ENCODE results near the gene RNF157.

The RNF157 gene

GRCh38 chr17:76240461-76241203 lies at the start of gene RNF157:
Gene RNF157, minus strand, starts transcription at chr17:76240493. Its CDS starts 253 bp downstream, at chr17:76240240.
- DNase-seq (ENCODE audit: low read depth) = peak; percentile 51

- DNase-seq (ENCODE audit: low read depth) = no peak
Measured at GRCh38 chr17:76281573-76282371, 41.5 kb upstream of the RNF157 start.

GRCh38 chr17:76280650-76281049 lies 40.4 kb upstream of the RNF157 start:
- DNase-seq (ENCODE audit: low read depth) = no peak

- DNase-seq (ENCODE audit: low read depth) = no peak
Measured at GRCh38 chr17:76279742-76280287, 39.5 kb upstream of the RNF157 start.

DNA sequence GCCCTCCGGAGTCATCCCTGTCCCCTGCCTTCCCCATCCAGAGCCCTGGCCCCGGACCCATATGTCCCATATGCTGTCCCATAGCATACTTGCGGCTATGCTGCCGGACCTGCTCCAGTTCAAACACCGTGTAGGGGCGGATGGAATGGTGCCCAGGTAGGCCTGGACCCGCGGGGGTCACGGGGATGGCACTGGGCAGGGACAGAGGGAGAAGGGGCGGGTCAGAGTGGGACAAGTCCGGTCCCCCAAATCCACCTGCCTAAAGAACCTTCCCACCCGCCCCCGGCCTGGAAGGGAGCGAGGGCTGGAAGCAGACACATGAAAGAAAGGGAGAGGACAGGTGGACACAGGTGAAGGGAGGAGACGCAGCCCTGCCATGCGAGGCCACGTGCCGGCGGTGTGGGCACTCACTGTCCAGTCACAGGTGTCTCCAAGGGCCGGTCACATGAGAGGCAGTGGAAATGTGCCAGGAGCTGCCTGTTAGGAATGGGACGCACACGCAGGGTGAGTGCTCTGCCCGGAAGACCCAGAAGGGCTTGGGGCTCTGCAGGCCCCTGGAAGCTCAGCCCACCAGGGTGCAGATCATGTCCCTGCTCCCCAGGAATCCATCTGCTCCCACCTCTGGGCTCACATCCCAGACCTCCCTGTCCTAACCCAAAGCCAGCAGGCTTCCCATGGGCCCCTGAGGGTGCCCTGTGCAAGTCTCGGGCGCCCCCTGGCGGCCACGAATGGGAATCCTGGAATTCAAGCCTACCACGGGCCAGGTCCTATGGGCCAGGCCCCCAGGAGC lies 38.9 kb upstream of the RNF157 start:
- peak; percentile 80 for DNase-seq (ENCODE audit: low read depth)

DNA sequence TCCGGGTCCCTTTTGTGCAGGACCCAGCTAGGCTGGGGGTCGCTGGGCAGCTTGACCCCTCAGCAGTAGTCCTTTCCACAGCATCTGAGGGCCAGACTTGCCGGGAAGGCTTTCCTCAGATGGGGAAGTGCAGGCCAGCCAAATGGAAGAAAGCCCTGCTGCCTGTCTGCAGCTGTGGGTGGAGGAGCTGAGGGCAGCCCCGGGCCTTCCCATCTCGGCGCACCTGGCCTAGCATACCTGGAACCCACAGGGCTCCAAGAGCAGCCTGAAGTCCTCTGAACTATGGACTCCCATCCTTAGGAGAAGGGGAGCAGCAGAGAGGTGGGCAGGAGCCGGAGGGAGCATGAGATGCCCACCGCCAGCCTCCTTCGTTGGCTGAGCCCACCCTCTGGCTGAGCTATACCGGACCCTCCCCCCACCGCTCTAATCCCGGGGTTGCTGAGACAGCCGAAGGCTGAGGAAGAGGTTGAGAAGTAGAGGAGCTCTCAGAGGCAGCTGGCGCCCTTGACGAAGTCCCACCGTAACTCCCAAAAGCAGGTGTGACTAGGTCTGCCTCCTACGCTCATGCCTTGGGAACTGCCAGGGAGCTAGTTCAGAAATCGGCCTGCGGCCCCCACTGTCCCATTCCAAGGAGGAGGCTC lies 38.1 kb upstream of the RNF157 start:
- DNase-seq (ENCODE audit: low read depth) = no peak

GRCh38 chr17:76277300-76278267 lies 37.3 kb upstream of the RNF157 start:
- DNase-seq (ENCODE audit: low read depth) = no peak

DNA sequence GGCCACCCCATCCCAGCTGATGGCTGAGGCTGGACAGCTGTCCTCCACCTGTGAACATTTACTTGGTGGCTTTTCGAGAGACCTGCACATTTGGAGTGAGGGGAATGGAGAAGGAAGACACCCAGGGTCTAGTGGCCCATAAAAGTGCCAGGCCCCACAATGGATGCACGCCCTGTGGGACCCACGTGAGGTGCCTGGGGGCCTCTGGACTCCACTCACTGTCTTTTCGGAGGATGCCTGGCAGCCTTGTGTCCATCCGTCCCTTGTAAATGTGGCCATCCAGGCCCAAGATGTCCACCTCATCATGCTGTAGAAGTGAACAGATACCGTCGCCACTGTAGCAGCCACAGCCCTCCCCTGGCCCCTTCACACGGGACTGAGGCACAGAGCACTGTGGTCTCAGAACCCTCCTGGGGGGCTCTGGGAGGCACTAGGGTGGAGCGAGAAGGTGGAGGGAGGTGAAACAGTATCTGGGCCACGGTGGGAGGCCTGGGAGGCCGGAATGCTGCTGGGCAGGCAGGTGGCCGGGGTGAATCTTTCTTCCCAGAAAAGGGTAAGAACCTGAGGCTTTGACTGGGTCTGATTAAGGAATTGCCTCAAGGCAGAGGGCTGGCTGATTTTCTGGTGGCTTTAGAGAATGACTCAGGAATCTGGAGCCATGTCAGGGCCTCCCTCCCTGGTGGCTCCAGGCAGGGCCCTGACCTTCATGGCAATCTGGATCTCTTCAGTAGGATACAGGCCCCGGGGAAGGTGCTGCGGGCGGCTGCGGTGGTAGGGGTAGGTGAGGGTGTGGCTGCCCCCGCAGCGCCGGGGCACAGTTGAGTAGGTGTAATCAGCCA lies 36.4 kb upstream of the RNF157 start:
- no peak for DNase-seq (ENCODE audit: low read depth)

DNA sequence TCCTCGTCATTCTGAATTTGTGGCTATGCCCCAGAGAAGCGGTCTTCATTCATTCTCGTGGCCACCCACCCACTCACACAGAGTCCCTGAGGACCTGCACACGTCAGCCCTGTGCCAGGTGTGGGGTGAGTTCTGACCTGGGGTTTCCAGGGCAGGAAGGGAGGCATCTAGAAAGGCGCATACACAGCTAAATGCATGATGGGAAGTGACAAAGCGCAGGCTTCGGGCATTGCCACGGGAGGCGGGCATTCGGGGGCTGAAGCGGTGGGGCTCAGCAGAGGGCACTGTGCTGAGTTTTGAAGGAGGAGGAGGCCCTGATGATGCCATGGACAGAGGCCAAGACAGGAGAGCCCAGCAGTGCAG lies 35.8 kb upstream of the RNF157 start:
- DNase-seq (ENCODE audit: low read depth) = no peak

GRCh38 chr17:76275382-76276068 lies 35.2 kb upstream of the RNF157 start:
- no peak for DNase-seq (ENCODE audit: low read depth)

- no peak for DNase-seq (ENCODE audit: low read depth)
Measured at GRCh38 chr17:76274112-76274956, 34.0 kb upstream of the RNF157 start.

DNA sequence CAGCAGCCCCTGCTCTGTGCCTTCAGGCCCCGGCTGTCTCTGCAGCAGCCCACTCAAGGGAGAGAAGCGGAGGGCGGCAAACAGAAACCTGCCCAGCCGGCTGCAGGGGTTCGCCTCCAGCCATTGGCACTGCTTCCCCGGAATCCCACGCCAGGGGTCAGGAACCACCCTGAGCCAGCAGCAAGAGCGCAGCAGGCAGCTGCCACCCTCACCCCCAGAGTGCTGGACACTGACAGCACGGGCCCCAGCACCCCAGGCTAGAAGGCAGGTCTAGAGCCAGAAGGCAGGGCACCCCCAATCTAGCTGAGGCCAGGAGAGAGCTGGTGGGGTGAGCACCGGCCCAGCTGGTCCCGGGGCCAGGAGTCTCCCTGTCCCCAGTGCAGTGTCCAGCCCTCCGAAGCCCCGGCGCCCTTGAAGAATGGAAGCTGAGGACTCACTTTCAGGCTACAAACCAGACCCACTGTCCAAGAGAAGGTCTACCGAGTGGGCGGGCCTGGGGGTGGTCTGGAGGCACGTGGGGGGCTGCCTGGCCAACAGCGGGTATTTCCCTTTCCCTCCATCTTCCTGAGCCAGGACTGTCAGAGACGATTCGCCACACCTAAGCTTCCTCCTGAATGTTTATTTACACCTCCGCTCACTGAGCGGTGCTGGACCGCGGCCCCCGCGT lies 33.3 kb upstream of the RNF157 start:
- no peak for DNase-seq (ENCODE audit: low read depth)

- peak; percentile 57 for DNase-seq (ENCODE audit: low read depth)
Measured at GRCh38 chr17:76272541-76273444, 32.5 kb upstream of the RNF157 start.

GRCh38 chr17:76271669-76272540 lies 31.6 kb upstream of the RNF157 start:
- peak; percentile 85 for DNase-seq (ENCODE audit: low read depth)

All from stimulated activated CD4-positive, alpha-beta T cell treated with anti-CD3 and anti-CD28 coated beads, Interleukin-2, amount 100 ng/mL, for 4 hours (primary cell).